ENCODE data around the gene CFAP57. TPM values are rescaled to one million over a fixed set of nuclear protein-coding genes. Genes with fewer than 3 reads are reported as not detected.

Gene CFAP57
- 0.30 TPM in 1 of 2 replicates, not detected in the other for total RNA-seq (2011; cell fraction: chromatin; rRNA removed; ENCODE audit: low replicate concordance)
- not detected in 2 replicates for total RNA-seq (2011; cell fraction: nucleolus; rRNA removed)
- total RNA-seq (2011; cell fraction: nucleoplasm; rRNA removed): not detected in 2 replicates
- total RNA-seq (2014; rRNA removed) (not detected in 2 replicates), total RNA-seq (2014; rRNA removed; fragmentation: Illumina TruSeq; extraction: Trizol) (0.07 TPM in 1 of 2 replicates, not detected in the other), total RNA-seq (2015; rRNA removed; fragmentation: Illumina TruSeq; extraction: Trizol) (0.18 TPM in 1 of 2 replicates, not detected in the other), total RNA-seq (2021) (not detected in 2 replicates), polyA plus RNA-seq (2011; rRNA removed) (0.04 TPM in 1 of 2 replicates, not detected in the other), polyA plus RNA-seq (2014; fragmentation: Illumina TruSeq; extraction: Trizol) (0.22 TPM in 1 of 2 replicates, not detected in the other), polyA plus RNA-seq (2014; fragmentation: Nextera tagmentation; extraction: Ambion mirVana) (under 1 TPM in 1 of 2 experiments, not detected in 1; 0.07 TPM), polyA plus RNA-seq (2014; rRNA removed) (0.05 TPM in 1 of 2 replicates, not detected in the other), polyA minus RNA-seq (2011; rRNA and poly(A)+ RNA removed) (0.27 TPM in 1 of 2 replicates, not detected in the other), Bru-seq, nascent RNA (percentile 1 among the genes with signal in this experiment), BruChase-seq, experiment 1, labeled RNA remaining after a 2-hour chase (percentile 5 among the genes with signal in this experiment), BruChase-seq, experiment 2, labeled RNA remaining after a 6-hour chase (percentile 4 among the genes with signal in this experiment)
- 0.01 and 0.09 TPM in 2 replicates for polyA plus RNA-seq (2011; cell fraction: cytosol; rRNA removed)
- 0.14 TPM in 1 of 2 replicates, not detected in the other for polyA plus RNA-seq (2011; cell fraction: nucleus; rRNA removed)
- polyA plus RNA-seq (2012): 0.03 and 0.18 TPM in 2 replicates
- not detected in 2 replicates for polyA minus RNA-seq (2011; cell fraction: cytosol; rRNA and poly(A)+ RNA removed)
- polyA minus RNA-seq (2011; cell fraction: nucleus; rRNA and poly(A)+ RNA removed): not detected in 2 replicates
- long read RNA-seq, experiment 1: 0 reads
- long read RNA-seq, experiment 2: 0 reads
- long read RNA-seq, experiment 3: 0 reads

GRCh38 chr1:43171876-43172526 is at the start of gene CFAP57, which contains the start of gene EBNA1BP2:
TSS of gene CFAP57 (plus strand) at chr1:43172330. CDS start at chr1:43172754, 424 bp downstream.
TSS of gene EBNA1BP2 (minus strand) at chr1:43172290. CDS start at chr1:43172118, 172 bp downstream.
- in situ Hi-C loops (cut with MboI): no loop called here
- peak within 1 kb of the TSS; percentile 76 for H3K27ac ChIP-seq (ENCODE audit: extremely low read depth, low read depth, low read length)
- DNase-seq (ENCODE audit: extremely low read depth in 1 of 4, low spot score in 3 of 4): peak; percentile 89 to 97 (median 92)
- CTCF ChIA-PET (ENCODE audit: low intra/inter-chr PET ratio): no interaction called here
- H3K9me3 ChIP-seq (replicated peaks; ENCODE audit: control insufficient read depth, insufficient read depth, low read depth, low read length): no peaks in the 10 kb centered on the region; the same call in 1 of the 2 replicates
- no peaks in the 10 kb centered on the region for H3K9me1 ChIP-seq (ENCODE audit: control insufficient read depth, insufficient read depth, low read length)
- H4K20me1 ChIP-seq (replicated peaks; ENCODE audit: control insufficient read depth, insufficient read depth, low read length): no peaks in the 10 kb centered on the region
- intact Hi-C loops (cut with micrococcal nuclease): no loop called here
- 2% methylated on average over 45 of the region's 45 CpGs for WGBS (ENCODE audit: insufficient coverage, low coverage, missing lambda C conversion rate)
- peaks cover 8 to 10% of the 10 kb centered on the region in 2 experiments; a peak in 4 of 5 replicates for H3K4me1 ChIP-seq (replicated peaks in 1 of 2; ENCODE audit: control insufficient read depth in 2 of 2, insufficient read depth in 2 of 2, low read length in 2 of 2)
- peak within 1 kb of the TSS; percentile 83 for H3K4me3 ChIP-seq
- peak; percentile 96 for FAIRE-seq
- TSS peak; percentile 63 for BruUV-seq (replicated peaks)
- H3K27me3 ChIP-seq (ENCODE audit: control insufficient read depth in 2 of 2, insufficient read depth in 2 of 2, low read length in 2 of 2): peaks cover 6 to 10% of the 10 kb centered on the region in 2 experiments; a peak in 3 of 5 replicates
- peak; percentile 96 for ATAC-seq
- peak within 1 kb of the TSS; percentile 98 for H3K4me2 ChIP-seq (ENCODE audit: insufficient read depth, low read length)
- POLR2A ChIA-PET: interaction anchor here (0.6 to 2.6 kb wide), 12 partner anchors 9 to 859 kb away, joined by 3 to 21 read pairs (median 3); no protein-coding TSS in a partner anchor
- peak within 1 kb of the TSS; percentile 84 to 97 for H3K9ac ChIP-seq (ENCODE audit: insufficient read depth in 1 of 2, low read depth in 2 of 2, low read length in 2 of 2)
- peaks cover 26% of the 10 kb centered on the region for H3K79me2 ChIP-seq (ENCODE audit: control insufficient read depth, insufficient read depth, low read length)
- H2AFZ ChIP-seq (ENCODE audit: low read depth, low read length): peak within 1 kb of the TSS; percentile 90
- peaks cover 40% of the 10 kb centered on the region for H3K36me3 ChIP-seq (ENCODE audit: control insufficient read depth, insufficient read depth, low read length)
- TF ChIP-seq TFAM (CRISPR knock-in tag; conservative IDR thresholded peaks at IDR 0.05): no peak
- TF ChIP-seq, protein P1, sequence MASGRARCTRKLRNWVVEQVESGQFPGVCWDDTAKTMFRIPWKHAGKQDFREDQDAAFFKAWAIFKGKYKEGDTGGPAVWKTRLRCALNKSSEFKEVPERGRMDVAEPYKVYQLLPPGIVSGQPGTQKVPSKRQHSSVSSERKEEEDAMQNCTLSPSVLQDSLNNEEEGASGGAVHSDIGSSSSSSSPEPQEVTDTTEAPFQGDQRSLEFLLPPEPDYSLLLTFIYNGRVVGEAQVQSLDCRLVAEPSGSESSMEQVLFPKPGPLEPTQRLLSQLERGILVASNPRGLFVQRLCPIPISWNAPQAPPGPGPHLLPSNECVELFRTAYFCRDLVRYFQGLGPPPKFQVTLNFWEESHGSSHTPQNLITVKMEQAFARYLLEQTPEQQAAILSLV (tag; IDR thresholded peaks at IDR 0.05): no peak
- TF ChIP-seq EP400 (IDR thresholded peaks at IDR 0.05): peak; percentile 97
- TF ChIP-seq DPF2 (IDR thresholded peaks at IDR 0.05): 0 out of 2 replicates have a peak, but pooled peaks have one; percentile 25
- TF ChIP-seq PTRF (tag; IDR thresholded peaks at IDR 0.05): no peak
- TF ChIP-seq, protein P2, sequence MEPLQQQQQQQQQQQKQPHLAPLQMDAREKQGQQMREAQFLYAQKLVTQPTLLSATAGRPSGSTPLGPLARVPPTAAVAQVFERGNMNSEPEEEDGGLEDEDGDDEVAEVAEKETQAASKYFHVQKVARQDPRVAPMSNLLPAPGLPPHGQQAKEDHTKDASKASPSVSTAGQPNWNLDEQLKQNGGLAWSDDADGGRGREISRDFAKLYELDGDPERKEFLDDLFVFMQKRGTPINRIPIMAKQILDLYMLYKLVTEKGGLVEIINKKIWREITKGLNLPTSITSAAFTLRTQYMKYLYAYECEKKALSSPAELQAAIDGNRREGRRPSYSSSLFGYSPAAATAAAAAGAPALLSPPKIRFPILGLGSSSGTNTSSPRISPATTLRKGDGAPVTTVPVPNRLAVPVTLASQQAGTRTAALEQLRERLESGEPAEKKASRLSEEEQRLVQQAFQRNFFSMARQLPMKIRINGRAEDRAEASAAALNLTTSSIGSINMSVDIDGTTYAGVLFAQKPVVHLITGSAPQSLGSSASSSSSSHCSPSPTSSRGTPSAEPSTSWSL (CRISPR knock-in tag; IDR thresholded peaks at IDR 0.05; ENCODE audit: borderline replicate concordance): no peak
- TF ChIP-seq SMAD3 (CRISPR knock-in tag; conservative IDR thresholded peaks at IDR 0.05): no peak
- peak; percentile 91 for TF ChIP-seq NCOA1 (IDR thresholded peaks at IDR 0.05; ENCODE audit: low read depth)
- no peak for TF ChIP-seq ILK (tag; IDR thresholded peaks at IDR 0.05; ENCODE audit: borderline replicate concordance, low read depth)
- TF ChIP-seq, protein P3, sequence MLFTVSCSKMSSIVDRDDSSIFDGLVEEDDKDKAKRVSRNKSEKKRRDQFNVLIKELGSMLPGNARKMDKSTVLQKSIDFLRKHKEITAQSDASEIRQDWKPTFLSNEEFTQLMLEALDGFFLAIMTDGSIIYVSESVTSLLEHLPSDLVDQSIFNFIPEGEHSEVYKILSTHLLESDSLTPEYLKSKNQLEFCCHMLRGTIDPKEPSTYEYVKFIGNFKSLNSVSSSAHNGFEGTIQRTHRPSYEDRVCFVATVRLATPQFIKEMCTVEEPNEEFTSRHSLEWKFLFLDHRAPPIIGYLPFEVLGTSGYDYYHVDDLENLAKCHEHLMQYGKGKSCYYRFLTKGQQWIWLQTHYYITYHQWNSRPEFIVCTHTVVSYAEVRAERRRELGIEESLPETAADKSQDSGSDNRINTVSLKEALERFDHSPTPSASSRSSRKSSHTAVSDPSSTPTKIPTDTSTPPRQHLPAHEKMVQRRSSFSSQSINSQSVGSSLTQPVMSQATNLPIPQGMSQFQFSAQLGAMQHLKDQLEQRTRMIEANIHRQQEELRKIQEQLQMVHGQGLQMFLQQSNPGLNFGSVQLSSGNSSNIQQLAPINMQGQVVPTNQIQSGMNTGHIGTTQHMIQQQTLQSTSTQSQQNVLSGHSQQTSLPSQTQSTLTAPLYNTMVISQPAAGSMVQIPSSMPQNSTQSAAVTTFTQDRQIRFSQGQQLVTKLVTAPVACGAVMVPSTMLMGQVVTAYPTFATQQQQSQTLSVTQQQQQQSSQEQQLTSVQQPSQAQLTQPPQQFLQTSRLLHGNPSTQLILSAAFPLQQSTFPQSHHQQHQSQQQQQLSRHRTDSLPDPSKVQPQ (CRISPR knock-in tag; IDR thresholded peaks at IDR 0.05; ENCODE audit: borderline replicate concordance): no peak
- TF ChIP-seq FUS (optimal IDR thresholded peaks at IDR 0.05; ENCODE audit: low read depth, low read length): no peak
- TF ChIP-seq PTTG1 (tag; IDR thresholded peaks at IDR 0.05; ENCODE audit: low read depth): no peak

Measured in K562 (cell line).